ENCODE data around the gene C11orf42. TPM values are rescaled to one million over a fixed set of nuclear protein-coding genes. Genes with fewer than 3 reads are reported as not detected.

Gene C11orf42
- total and polyA plus RNA-seq, 2 donors (not counting 1 experiment from before 2014, with no cell fraction given), result not detected

Other genes with a start within 250 kb of the C11orf42 start
- not detected in 2 replicates for gene OR56A5, start 237.1 kb upstream of the C11orf42 start, total RNA-seq
- gene OR56A5, start 237.1 kb upstream of the C11orf42 start, polyA plus RNA-seq, result not detected in 2 replicates
- not detected in 2 replicates for gene OR52L1, start 218.6 kb upstream of the C11orf42 start, total RNA-seq
- gene OR52L1, start 218.6 kb upstream of the C11orf42 start, polyA plus RNA-seq, result not detected in 2 replicates
- gene OR56A4, start 198.6 kb upstream of the C11orf42 start, total RNA-seq, result 0.07 and 0.17 TPM in 2 replicates
- gene OR56A4, start 198.6 kb upstream of the C11orf42 start, polyA plus RNA-seq, result not detected in 2 replicates
- gene OR56A1, start 174.8 kb upstream of the C11orf42 start, total RNA-seq, result not detected in 2 replicates
- gene OR56A1, start 174.8 kb upstream of the C11orf42 start, polyA plus RNA-seq, result not detected in 2 replicates
- not detected in 2 replicates for gene OR56B4, start 97.9 kb upstream of the C11orf42 start, total RNA-seq
- not detected in 2 replicates for gene OR56B4, start 97.9 kb upstream of the C11orf42 start, polyA plus RNA-seq
- not detected in 2 replicates for gene OR52B2, start 35.2 kb upstream of the C11orf42 start, total RNA-seq
- 0.20 TPM in 1 of 2 replicates, not detected in the other for gene OR52B2, start 35.2 kb upstream of the C11orf42 start, polyA plus RNA-seq
- not detected in 2 replicates for gene OR52W1, start 6.3 kb upstream of the C11orf42 start, total RNA-seq
- not detected in 2 replicates for gene OR52W1, start 6.3 kb upstream of the C11orf42 start, polyA plus RNA-seq
- gene FHIP1B, start 29.1 kb downstream of the C11orf42 start, total RNA-seq, result 44.1 and 48.3 TPM in 2 replicates
- gene FHIP1B, start 29.1 kb downstream of the C11orf42 start, polyA plus RNA-seq, result 17.1 and 37.1 TPM in 2 replicates
- 0.22 and 0.79 TPM in 2 replicates for gene CNGA4, start 33.5 kb downstream of the C11orf42 start, total RNA-seq
- gene CNGA4, start 33.5 kb downstream of the C11orf42 start, polyA plus RNA-seq, result 0.40 and 1.9 TPM in 2 replicates
- gene CCKBR, start 54.3 kb downstream of the C11orf42 start, total RNA-seq, result not detected in 2 replicates
- gene CCKBR, start 54.3 kb downstream of the C11orf42 start, polyA plus RNA-seq, result not detected in 2 replicates
- not detected in 2 replicates for gene CAVIN3, start 114.9 kb downstream of the C11orf42 start, total RNA-seq
- not detected in 2 replicates for gene CAVIN3, start 114.9 kb downstream of the C11orf42 start, polyA plus RNA-seq
- gene SMPD1, start 184.9 kb downstream of the C11orf42 start, total RNA-seq, result 18.3 TPM in 2 replicates
- gene SMPD1, start 184.9 kb downstream of the C11orf42 start, polyA plus RNA-seq, result 30.7 and 32.0 TPM in 2 replicates
- 31.4 and 32.5 TPM in 2 replicates for gene APBB1, start 213.5 kb downstream of the C11orf42 start, total RNA-seq
- 23.4 and 23.8 TPM in 2 replicates for gene APBB1, start 213.5 kb downstream of the C11orf42 start, polyA plus RNA-seq
- 1.1 and 2.4 TPM in 2 replicates for gene HPX, start 235.4 kb downstream of the C11orf42 start, total RNA-seq
- 0.64 and 1.2 TPM in 2 replicates for gene HPX, start 235.4 kb downstream of the C11orf42 start, polyA plus RNA-seq

Measured in B cell (primary cell).